ENCODE data around the gene FAM193A. TPM values are rescaled to one million over a fixed set of nuclear protein-coding genes. Genes with fewer than 3 reads are reported as not detected.
"Not testable (repeated sequence)": the region's sequence is repeated elsewhere in the genome, so short reads cannot be mapped to it uniquely, and the experiment has no call there.

Gene FAM193A
- total RNA-seq, 1 experiment from 2014 or later: 13.3 TPM

DNA sequence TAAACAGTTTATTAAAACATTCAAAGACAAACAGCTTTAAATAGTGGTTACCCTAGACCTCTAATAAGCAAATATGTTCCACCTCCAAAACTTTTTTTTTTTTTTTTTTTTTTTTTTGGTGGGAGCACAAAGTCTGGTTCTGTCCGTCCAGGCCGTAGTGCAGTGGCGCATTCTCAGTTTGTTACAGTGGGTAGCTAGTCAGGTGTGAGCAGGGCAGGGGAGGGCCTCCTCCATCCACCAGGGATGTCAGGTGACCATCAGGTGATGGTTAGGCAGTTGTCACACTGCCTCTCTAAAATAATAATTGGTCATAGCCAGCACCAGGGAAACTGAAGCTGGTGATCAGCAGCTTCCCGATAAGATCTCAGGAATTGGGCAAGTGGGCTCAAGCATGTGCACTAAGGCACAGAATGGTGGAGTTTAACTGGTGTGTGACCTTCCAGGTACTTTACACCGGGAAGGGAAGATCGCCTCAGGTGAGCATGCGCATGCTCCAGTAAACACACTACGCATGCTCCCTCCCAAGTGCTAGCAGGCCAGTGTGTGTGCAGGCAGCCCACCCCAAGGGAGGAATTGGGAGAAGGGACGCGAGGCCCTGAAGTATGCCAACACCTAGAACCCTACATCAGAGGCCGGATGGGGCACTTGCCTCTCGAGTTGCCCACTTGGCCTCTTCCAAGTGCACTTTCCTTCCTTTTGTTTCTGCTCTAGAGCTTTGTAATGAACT lies 192.5 kb downstream of the FAM193A start:
- DNase-seq: no peak
- no peak overlapping the region for H3K4me3 ChIP-seq (ENCODE audit: insufficient read depth, low read depth, low read length)
- no peaks in the 10 kb centered on the region for H3K27me3 ChIP-seq (ENCODE audit: control insufficient read depth, insufficient read depth, low read length)
- H3K36me3 ChIP-seq (replicated peaks; ENCODE audit: control insufficient read depth, insufficient read depth, low read length): peaks cover 4% of the 10 kb centered on the region

DNA sequence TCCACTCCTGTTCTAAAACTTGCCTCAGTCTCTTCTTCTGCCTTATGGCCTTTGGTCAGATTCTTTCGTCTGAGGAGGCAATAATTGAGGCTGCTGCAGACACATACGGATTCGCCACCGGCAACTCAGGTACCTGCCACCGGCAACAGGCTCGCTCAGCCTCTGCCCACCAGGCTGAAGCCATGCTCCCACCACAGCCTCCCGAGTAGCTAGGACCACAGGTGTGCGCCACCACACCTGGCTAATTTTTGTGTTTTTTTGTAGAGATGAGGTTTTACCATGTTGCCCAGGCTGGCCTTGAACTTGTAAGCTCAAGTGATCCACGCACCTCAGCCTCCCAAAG lies 193.1 kb downstream of the FAM193A start:
- no peak for DNase-seq
- H3K27me3 ChIP-seq (ENCODE audit: control insufficient read depth, insufficient read depth, low read length): no peaks in the 10 kb centered on the region
- peaks cover 4% of the 10 kb centered on the region for H3K36me3 ChIP-seq (replicated peaks; ENCODE audit: control insufficient read depth, insufficient read depth, low read length)
- H3K4me3 ChIP-seq (ENCODE audit: insufficient read depth, low read depth, low read length): no peak overlapping the region

DNA sequence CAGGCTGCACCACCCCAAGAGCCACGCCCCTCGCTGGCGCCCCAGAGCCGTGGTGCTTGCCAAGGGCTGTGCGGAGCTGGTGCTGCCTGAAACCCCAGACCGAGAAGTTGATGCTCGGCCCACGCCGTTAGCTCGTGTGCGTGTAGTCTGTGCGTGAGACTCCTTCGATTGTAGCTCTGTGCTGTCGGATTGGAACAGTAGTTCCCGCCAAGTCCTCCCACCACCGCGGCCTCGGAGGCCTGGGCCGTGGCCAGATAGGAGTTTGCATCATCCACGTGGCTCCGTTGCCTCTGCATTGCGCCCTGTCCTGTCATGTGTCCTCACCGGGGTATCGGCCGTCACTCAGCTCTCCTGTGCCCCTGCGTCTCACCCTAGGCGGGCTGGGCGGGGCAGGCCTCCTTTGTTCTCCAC lies 195.5 kb downstream of the FAM193A start:
- Histone ChIP-seq H3K4me3 (ENCODE audit: insufficient read depth, low read depth, low read length) (no peak overlapping the region), H3K27me3 (ENCODE audit: control insufficient read depth, insufficient read depth, low read length) (no peaks in the 10 kb centered on the region), H3K36me3 (replicated peaks; ENCODE audit: control insufficient read depth, insufficient read depth, low read length) (peaks cover 4% of the 10 kb centered on the region)
- DNase-seq: peak; percentile 37

DNA sequence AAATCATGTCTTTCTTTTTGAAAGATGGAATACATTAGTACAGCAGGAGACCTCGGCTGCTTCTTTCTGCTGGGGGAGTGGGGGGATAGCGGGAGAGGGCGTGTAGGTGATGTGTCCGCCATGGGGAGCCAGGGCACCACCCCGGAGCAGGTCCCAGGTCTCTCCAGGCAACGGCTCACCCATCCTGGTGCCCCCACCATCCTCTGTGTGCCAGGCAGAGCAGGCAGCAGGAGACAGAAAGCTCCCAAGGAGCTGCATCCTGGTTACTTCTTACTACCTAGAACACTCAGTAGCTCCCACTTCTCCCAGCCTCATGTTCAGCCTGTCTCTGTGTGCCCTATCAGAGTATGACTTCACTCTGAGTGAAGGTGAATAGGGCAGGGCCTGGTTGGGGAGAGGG lies 196.1 kb downstream of the FAM193A start:
- DNase-seq: peak; percentile 24
- H3K4me3 ChIP-seq (ENCODE audit: insufficient read depth, low read depth, low read length): no peak overlapping the region
- H3K36me3 ChIP-seq (replicated peaks; ENCODE audit: control insufficient read depth, insufficient read depth, low read length): peaks cover 4% of the 10 kb centered on the region
- no peaks in the 10 kb centered on the region for H3K27me3 ChIP-seq (ENCODE audit: control insufficient read depth, insufficient read depth, low read length)

DNA sequence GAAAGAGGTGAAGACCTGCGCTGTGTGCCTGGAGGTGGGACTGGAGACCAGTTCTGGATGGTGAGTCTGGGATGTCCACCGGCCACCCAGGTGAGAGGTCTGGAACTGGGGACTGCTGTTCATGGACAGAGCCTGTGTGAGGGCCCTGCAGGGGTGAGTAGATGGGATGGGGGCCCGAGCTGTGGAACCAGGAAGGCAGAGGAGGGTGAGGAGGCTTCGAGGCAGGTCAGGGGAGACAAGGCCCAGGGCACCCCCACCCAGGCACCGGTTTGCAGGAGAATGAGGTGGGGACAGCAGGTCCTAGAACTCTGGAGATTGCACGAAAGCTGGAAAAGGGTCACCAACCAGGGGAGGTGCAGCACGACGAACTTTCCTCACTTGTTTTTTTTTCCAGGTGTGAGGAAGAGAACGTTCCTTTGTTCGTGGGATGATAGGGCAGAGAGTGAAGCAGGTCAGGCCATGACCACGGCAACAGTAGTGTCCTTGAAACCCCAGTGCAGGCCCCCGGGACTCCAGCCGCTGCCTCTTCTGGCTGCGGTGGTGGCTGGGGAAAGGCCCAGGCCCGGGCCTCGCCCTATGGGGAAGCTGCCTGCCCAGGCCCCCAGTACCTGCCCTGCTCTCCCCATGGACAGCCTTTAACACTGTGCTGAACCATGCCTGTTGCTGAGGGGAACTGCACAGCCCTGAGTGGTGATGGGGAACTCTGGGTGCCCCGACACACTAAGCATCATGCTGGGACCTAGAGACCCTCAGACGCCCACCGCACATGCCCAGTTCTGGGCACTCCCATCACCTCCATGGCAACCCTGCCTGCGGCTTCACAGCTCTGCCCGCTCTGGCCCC lies 196.8 kb downstream of the FAM193A start:
- peaks cover 4% of the 10 kb centered on the region for H3K36me3 ChIP-seq (replicated peaks; ENCODE audit: control insufficient read depth, insufficient read depth, low read length)
- peak; percentile 57 for DNase-seq
- H3K27me3 ChIP-seq (ENCODE audit: control insufficient read depth, insufficient read depth, low read length): no peaks in the 10 kb centered on the region
- no peak overlapping the region for H3K4me3 ChIP-seq (ENCODE audit: insufficient read depth, low read depth, low read length)

DNA sequence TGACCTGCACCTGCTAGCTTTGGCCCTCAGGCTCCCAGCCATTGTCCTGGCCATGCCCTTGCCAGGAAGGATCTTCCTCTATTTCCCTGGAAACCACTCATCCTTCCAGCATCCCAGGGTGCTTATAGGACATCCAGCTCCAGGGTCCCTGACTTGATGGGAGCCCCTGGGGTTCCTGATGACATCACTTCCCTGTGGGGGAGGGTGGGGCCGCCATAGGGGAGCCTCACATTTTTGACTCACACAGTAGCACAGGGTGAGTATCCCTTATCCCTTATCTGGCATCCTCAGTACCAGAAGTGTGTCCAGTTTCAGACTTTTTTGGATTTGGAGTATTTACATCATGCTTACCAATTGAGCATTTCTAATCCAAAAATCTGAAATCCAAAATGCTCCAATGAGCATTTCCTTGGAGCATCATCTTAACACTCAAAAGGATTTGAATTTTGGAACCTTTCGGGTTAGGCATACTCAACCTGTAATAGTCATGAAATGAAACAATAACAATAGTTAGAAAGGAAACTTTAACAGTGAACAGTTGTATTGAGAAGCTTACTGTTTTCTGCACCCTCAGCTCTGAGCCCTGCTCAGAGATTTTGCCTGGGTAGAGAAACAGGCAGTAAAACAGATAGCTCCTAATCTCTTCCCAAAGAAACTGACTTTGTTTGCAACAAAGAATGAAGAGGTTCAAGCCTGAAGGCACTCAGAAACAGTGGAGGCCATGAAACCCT lies 197.6 kb downstream of the FAM193A start:
- H3K27me3 ChIP-seq (ENCODE audit: control insufficient read depth, insufficient read depth, low read length): no peaks in the 10 kb centered on the region
- peaks cover 4% of the 10 kb centered on the region for H3K36me3 ChIP-seq (replicated peaks; ENCODE audit: control insufficient read depth, insufficient read depth, low read length)
- DNase-seq: no peak
- no peak overlapping the region for H3K4me3 ChIP-seq (ENCODE audit: insufficient read depth, low read depth, low read length)

DNA sequence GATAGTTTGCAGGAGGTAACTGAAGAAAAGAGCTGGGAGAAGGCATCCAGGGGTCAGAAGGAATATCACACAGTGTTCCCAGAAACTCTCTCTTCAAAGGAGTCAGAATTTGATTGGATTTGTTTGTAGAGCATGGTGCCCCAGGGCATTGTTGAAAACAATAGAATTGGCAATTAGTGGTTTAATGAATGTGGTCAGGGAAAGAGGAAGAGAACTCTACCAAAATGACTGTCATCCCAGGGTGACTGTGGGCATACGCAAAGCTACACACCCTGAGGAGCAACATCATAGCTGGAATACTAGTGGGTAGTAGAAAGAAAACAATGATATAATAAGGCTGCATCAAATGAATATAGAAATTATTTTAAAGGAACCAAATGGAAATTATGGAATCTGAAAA lies 198.2 kb downstream of the FAM193A start:
- peak; percentile 30 for DNase-seq
- no peaks in the 10 kb centered on the region for H3K27me3 ChIP-seq (ENCODE audit: control insufficient read depth, insufficient read depth, low read length)
- H3K4me3 ChIP-seq (ENCODE audit: insufficient read depth, low read depth, low read length): no peak overlapping the region
- H3K36me3 ChIP-seq (replicated peaks; ENCODE audit: control insufficient read depth, insufficient read depth, low read length): peaks cover 3% of the 10 kb centered on the region

DNA sequence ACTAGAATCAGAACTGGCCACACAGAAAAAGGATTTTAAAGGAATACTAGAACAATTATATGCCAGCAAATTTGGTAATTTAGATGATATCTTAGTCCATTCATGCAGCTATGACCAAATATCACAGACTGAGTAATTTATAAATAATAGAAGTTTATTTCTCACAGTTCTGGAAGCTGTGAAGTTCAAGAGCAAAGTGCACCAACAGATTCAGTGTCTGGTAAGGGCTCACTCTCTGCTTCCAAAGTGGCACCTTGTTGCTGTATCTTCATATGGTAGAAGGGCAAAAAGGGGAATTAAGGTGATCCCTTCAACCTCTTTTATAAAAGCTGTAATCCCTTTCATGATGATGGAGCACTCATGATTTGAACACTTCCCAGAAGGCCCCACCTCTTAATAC lies 199.4 kb downstream of the FAM193A start:
- no peaks in the 10 kb centered on the region for H3K27me3 ChIP-seq (ENCODE audit: control insufficient read depth, insufficient read depth, low read length)
- no peak for DNase-seq

DNA sequence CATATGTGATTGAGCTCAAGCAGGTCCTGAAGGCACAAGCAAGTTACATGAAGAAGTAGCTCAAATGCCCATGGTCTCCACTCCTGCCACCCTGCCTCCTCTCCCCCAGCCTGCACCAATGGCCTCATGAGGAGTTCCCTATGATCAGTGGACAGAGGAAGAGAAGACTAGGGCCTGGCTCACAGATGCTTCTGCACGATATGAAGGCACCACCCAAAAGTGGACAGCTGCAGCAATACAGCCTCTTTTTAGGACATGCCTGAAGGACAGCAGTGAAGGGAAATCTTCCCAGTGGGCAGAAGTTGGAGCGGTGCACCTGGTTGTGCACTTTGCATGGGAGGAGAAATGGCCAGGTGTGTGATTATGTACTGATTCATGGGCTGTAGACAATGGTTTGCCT lies 201.8 kb downstream of the FAM193A start:
- not testable (repeated sequence) for DNase-seq; H3K4me3 ChIP-seq (ENCODE audit: insufficient read depth, low read depth, low read length); H3K36me3 ChIP-seq (replicated peaks; ENCODE audit: control insufficient read depth, insufficient read depth, low read length); H3K27me3 ChIP-seq (ENCODE audit: control insufficient read depth, insufficient read depth, low read length)

More for the DNA sequence above, 199.4 kb downstream of the FAM193A start:
- Histone ChIP-seq H3K4me3 (ENCODE audit: insufficient read depth, low read depth, low read length) (no peak overlapping the region), H3K36me3 (replicated peaks; ENCODE audit: control insufficient read depth, insufficient read depth, low read length) (peaks cover 3% of the 10 kb centered on the region)

DNA sequence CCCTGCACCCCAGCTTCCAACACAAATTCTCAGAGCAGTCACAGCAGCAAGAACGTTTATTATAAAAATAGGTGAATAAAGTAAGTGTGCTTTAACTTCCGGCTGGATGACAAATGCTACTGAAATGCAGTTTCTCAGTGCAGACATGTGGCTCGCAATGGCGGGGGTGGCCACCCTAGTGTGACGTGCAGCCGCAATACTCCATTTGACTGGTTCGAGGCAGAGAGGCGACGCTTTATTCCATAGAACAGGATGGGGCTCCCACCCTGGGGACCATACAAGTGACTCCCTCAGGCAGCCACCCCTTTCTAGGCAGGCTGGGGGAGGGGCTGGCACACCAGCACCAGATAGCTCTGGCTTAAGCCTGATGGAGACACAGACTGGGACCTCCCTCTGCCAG lies 205.2 kb downstream of the FAM193A start:
- Histone ChIP-seq H3K27me3 (ENCODE audit: control insufficient read depth, insufficient read depth, low read length) (no peaks in the 10 kb centered on the region), H3K4me3 (ENCODE audit: insufficient read depth, low read depth, low read length) (no peak overlapping the region), H3K36me3 (replicated peaks; ENCODE audit: control insufficient read depth, insufficient read depth, low read length) (peaks cover 20% of the 10 kb centered on the region)
- DNase-seq: peak; percentile 40

DNA sequence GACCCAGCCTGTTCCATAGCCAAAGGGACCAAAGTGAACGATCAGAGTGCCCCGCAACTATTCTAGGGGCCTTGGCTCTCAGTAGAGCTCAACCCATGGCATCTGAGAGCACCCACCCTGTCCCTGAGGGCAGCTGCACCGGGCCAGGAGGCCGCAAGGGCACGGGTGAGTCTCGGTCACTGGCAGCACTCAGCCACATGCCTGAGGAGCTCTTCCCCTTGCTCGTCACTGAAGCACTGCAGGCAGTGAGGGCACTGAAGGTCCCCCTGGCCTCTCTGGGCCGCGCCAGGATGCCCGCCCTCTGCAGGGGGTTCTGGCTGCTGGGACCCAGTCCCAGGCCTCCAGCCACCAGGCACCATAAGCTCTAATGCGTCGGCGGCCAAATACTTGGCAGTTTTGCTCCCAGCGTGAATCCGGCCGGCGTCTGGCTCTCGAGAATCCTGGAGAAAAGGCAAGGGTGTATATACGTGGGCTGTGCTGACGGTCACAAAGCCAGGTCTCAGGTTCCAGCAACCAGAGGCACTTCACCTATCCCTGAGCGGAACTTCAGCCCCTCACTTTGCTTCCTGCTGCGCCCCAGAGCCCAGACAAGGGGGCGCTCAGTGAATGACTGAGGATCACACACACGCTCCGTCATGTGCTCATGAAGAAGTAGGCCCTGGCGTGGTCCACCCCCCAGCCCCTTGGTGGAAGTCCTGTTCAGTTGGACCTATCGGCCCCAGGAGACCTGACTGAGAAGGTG lies 205.8 kb downstream of the FAM193A start:
- no peak overlapping the region for H3K4me3 ChIP-seq (ENCODE audit: insufficient read depth, low read depth, low read length)
- H3K36me3 ChIP-seq (replicated peaks; ENCODE audit: control insufficient read depth, insufficient read depth, low read length): peaks cover 25% of the 10 kb centered on the region
- no peaks in the 10 kb centered on the region for H3K27me3 ChIP-seq (ENCODE audit: control insufficient read depth, insufficient read depth, low read length)
- DNase-seq: peak; percentile 47

DNA sequence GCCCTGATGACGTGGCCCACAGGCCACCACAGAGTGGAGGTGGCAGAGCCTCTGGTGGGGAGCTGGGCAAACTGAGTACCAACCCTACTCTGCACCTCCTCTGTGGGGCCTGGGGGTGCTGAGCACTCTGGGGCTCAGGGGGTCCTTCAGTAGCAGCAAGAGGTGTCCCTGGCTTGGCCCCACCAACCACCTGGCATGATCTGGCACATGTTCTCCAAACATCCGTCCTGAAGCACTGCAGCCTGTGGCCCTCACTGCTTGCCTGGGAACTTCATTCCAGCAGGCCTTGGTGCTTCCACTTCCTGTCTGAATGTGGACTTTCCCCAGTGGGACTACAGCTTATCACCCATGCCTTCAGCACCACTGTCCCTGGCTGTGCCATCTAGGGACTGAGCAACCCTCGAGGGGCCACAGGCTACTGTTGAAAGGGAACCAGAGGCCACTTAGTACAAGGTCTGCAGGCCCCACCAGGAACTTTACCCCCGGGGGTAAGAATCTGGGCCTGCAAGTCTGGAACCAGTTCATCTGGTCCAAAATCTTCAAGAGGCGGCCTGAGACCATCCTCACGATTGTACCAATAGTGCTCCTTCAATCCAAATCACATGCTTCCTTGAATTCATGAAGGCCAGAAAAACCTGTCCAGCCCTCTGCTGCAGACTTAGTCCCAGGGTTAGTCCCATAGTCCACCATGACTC lies 206.5 kb downstream of the FAM193A start:
- Histone ChIP-seq H3K36me3 (replicated peaks; ENCODE audit: control insufficient read depth, insufficient read depth, low read length) (peaks cover 26% of the 10 kb centered on the region), H3K4me3 (ENCODE audit: insufficient read depth, low read depth, low read length) (no peak overlapping the region), H3K27me3 (ENCODE audit: control insufficient read depth, insufficient read depth, low read length) (no peaks in the 10 kb centered on the region)
- DNase-seq: peak; percentile 30

DNA sequence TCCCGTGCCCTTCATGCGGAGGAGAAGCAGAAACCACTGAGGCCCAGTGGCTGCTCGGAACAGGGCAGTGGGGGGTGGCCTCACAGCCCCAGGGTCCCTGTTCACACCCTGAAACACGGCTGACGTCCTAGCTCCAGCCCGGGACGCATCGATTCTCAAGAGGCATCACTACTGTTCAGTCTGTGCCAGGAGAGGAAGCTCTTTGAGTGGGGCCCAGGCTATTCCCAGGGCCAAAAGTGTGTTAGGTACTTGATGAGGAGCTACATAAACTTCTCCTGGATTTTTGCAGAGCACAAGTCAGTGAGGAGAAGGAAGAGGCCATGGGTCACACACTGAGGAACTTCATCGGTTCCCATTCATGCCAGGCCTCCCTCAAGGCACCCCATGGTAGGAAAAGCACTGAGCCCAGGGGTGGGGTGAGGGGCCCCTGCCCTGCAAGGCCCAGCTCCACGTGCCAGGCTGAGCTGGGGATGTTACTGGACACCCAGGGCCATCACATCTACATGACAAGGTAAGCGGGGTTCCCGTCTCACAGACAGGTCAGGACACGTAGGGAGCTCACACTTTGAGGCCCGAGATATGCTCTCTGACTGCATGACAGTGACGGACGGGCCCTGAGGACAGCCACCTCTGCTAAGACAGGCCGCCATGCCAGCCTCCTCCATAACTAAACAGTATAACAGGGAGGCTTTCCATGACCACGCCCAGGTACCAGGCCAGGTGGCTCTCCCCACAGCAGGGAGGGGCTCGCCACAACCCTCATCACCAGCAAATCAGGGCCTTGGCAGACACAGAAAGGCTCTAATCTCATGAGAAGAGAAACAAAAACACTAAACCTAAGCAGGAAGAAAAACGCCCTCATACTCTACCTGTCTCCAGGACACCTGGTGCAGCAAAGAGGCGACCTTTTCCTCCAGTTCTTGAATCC lies 207.3 kb downstream of the FAM193A start:
- H3K4me3 ChIP-seq (ENCODE audit: insufficient read depth, low read depth, low read length): no peak overlapping the region
- DNase-seq: peak; percentile 47
- H3K36me3 ChIP-seq (replicated peaks; ENCODE audit: control insufficient read depth, insufficient read depth, low read length): peaks cover 26% of the 10 kb centered on the region
- no peaks in the 10 kb centered on the region for H3K27me3 ChIP-seq (ENCODE audit: control insufficient read depth, insufficient read depth, low read length)
